Heart left ventricle (tissue), 16 donors: ENCODE measurements around the gene ATP2B1. TPM values are rescaled to one million over a fixed set of nuclear protein-coding genes. Genes with fewer than 3 reads are reported as not detected.

Source experiments
- ATAC-seq, 4 donors: fragments of 200-7000 bp; cut with Tn5 transposase; one replicate each; pipeline ENCODE4 v1.9.1; 2020 to 2022; ENCODE audit warnings: moderate library complexity in 4 of 4, mild to moderate bottlenecking in 3 of 4, moderate number of reproducible peaks in 1 of 4
- DNase-seq, 5 donors: peaks; one replicate each; pipeline ENCODE4 v3.0.0-alpha.2; 2020
- H3K27ac ChIP-seq, 12 donors: fragments of 200-600 bp; sonication (generic) in 4 of 12; one replicate each; pipeline versions ENCODE4 v1.5.0 to v1.8.0; 2016 to 2022; ENCODE audit warnings: mild to moderate bottlenecking in 2 of 12
- H3K27me3 ChIP-seq, 9 donors: fragments of 200-600 bp; sonication (generic) in 2 of 9; one replicate each; pipeline versions ENCODE4 v1.5.1 to v1.8.0; 2016 to 2022; ENCODE audit warnings: mild to moderate bottlenecking in 3 of 9
- H3K36me3 ChIP-seq, 9 donors: fragments of 200-600 bp; sonication (generic) in 2 of 9; one replicate each; pipeline versions ENCODE4 v1.5.0 to v1.8.0; 2018 to 2022; ENCODE audit warnings: mild to moderate bottlenecking in 2 of 9
- H3K4me1 ChIP-seq, 12 donors: fragments of 200-600 bp; sonication (generic) in 4 of 12; one replicate each; pipeline versions ENCODE4 v1.5.0 to v1.8.0; 2016 to 2022; ENCODE audit warnings: mild to moderate bottlenecking in 3 of 12
- H3K4me3 ChIP-seq, 12 donors: fragments of 200-600 bp; sonication (generic) in 4 of 12; one replicate each; pipeline versions ENCODE4 v1.5.0 to v1.8.0; 2017 to 2022; ENCODE audit warnings: mild to moderate bottlenecking in 9 of 12, moderate library complexity in 4 of 12
- H3K9me3 ChIP-seq, 12 donors: fragments of 200-600 bp; sonication (generic) in 4 of 12; one replicate each; pipeline versions ENCODE4 v1.5.0 to v1.8.0; 2016 to 2022; ENCODE audit warnings: mild to moderate bottlenecking in 1 of 12
- POLR2A ChIP-seq, 2 donors: fragments of 450-650 bp; IDR thresholded peaks; one replicate each; pipeline ENCODE4 v1.6.1; 2017; ENCODE audit warnings: antibody characterized with exemption in 2 of 2, mild to moderate bottlenecking in 2 of 2, moderate library complexity in 2 of 2
- WGBS, 4 donors: extraction: QIAGEN DNeasy Blood & Tissue Kit in 2 of 4; methylation state at CpG; one replicate each; pipeline versions ENCODE4 v1.1.5 to v1.1.7; 2013 to 2018; 5-methylcytosine and 5-hydroxymethylcytosine counted together
- intact Hi-C, 10 donors: fragments of 100-400 bp; cut with DNase I; formaldehyde crosslinking; loops; one replicate each; pipeline versions ENCODE4 v1.11.1 to v1.14.2; 2022
- polyA plus RNA-seq, 2 donors: library from polyadenylated mRNA; stranded (reverse); fragments of 200-250 nt; gene quantifications; one replicate each; pipeline ENCODE4 v1.2.3, GENCODE V29; 2013
- total RNA-seq, 9 donors: library from RNA; depleted of rRNA in 2 of 9; stranded (reverse); fragments of >200 nt in 2 of 9; fragmentation: NEBNext Ultra II Directional in 3 of 9; extraction: Animal tissue kit (Norgen Biotek cat#: 25700) in 3 of 9; gene quantifications; one replicate each; pipeline versions ENCODE4 v1.1.0 to v1.2.4, GENCODE V29; 2016 to 2023
- TF ChIP-seq, protein P1 (sequence below), 12 donors: fragments of 200-600 bp; sonication (generic) in 4 of 12; IDR thresholded peaks; one replicate each; pipeline versions ENCODE4 v1.5.0 to v1.8.0; 2018 to 2022; ENCODE audit warnings: antibody characterized with exemption in 12 of 12, mild to moderate bottlenecking in 5 of 12
- donor health status: ischemic (EF 13 %, LVEDD 7.1; RV severe dilation, severe dysfunction).
- donor health status: healthy with polysubstance abuse.
- donor health status: DM: no; HTN: yes; CAD: no.
- donor health status: DM: no; HTN: no; CAD: no.
- donor health status: ischemic (EF 25% LVEDD 6.9; RV normal size, moderate dysfunction).
- donor health status: ischemic (EF 25% LVEDD 5.7; RV mildly dilated, moderate dysfunction).
- donor health status: healthy.
- donor health status: DM: yes; HTN: yes; CAD: no.
- donor health status: ischemic (EF 35%, LVEDD 5.7; RV mildly dilated, moderate dysfunction).
- donor health status: nonischemic (EF 11% LVEDD 7.7; RV severe dilation, severe dysfunction).
- donor health status: DM: yes; HTN: yes; CAD: no.
- donor health status: PGD.
- donor health status: ischemic (EF 29% LVEDD 5.4; RV normal size, mild dysfunction).
- donor health status: nonischemic (EF 23%, LVEDD 6.1; RV moderate dilation, normal function).

ATP2B1 gene
- total and polyA plus RNA-seq, 11 donors = 3.3 to 34.9 (median 18.5) TPM

DNA sequence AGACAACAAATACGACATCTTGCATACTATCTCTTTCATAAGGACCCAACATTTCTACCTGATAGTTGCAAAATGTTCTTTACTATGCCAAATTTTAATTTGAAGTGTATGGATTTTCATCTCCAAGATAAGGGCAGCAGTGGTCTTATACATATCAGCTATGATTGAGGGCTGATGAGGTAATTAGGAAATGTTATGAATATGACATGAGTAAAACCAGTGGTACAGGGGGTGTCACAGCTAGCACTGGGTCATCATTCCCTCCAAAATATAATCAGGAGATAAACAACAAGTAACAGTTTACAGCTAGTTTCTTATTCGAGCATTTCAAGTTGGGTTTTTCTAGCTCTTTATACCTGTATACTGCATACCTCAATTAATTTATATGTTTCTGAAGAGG, 35.0 kb downstream of the ATP2B1 start:
- WGBS, 4 donors = 90 to 99% (median 96%) methylated on average over 2 of the region's 2 CpGs
- Histone ChIP-seq H3K27me3 (no peaks in the 10 kb centered on the region), H3K4me3 (no peak overlapping the region), H3K9me3 (no peaks in the 10 kb centered on the region), H3K36me3 (no peaks in the 10 kb centered on the region), H3K4me1 (peaks cover 0 to 31% (median 1%) of the 10 kb centered on the region in 12 donors), H3K27ac (no peak overlapping the region)
- intact Hi-C loops = no loop called here
- no peak for ATAC-seq
- TF ChIP-seq POLR2A (IDR thresholded peaks at IDR 0.05) = no peak
- TF ChIP-seq, protein P1, sequence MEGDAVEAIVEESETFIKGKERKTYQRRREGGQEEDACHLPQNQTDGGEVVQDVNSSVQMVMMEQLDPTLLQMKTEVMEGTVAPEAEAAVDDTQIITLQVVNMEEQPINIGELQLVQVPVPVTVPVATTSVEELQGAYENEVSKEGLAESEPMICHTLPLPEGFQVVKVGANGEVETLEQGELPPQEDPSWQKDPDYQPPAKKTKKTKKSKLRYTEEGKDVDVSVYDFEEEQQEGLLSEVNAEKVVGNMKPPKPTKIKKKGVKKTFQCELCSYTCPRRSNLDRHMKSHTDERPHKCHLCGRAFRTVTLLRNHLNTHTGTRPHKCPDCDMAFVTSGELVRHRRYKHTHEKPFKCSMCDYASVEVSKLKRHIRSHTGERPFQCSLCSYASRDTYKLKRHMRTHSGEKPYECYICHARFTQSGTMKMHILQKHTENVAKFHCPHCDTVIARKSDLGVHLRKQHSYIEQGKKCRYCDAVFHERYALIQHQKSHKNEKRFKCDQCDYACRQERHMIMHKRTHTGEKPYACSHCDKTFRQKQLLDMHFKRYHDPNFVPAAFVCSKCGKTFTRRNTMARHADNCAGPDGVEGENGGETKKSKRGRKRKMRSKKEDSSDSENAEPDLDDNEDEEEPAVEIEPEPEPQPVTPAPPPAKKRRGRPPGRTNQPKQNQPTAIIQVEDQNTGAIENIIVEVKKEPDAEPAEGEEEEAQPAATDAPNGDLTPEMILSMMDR (IDR thresholded peaks at IDR 0.05) = no peak
- no peak for DNase-seq

DNA sequence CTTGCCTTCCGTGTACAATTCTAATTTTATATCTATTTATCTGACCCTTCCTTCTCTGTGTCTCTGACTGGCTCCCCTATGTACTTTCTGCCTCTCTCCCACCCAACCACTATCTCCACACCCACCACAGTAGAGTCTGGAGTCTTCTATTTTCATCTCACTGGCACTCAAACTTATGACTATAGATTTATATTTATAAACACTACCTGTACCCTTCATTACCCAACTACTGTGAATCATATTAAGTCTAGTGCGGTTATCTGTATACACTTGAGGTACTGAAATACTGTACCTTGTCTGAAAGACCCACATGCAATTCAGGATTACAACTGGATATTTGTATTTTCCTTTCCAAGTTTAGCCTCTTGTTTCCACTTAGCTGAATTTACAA, 36.1 kb downstream of the ATP2B1 start:
- Histone ChIP-seq H3K4me3 (no peak overlapping the region), H3K4me1 (peaks cover 0 to 24% (median 2%) of the 10 kb centered on the region in 12 donors), H3K27me3 (no peaks in the 10 kb centered on the region), H3K36me3 (no peaks in the 10 kb centered on the region), H3K27ac (no peak overlapping the region), H3K9me3 (no peaks in the 10 kb centered on the region)
- no peak for DNase-seq
- intact Hi-C loops = no loop called here
- no peak for ATAC-seq
- 89 to 94% (median 93%) methylated on average over 2 of the region's 2 CpGs for WGBS, 4 donors
- no peak for TF ChIP-seq POLR2A (IDR thresholded peaks at IDR 0.05)
- TF ChIP-seq, protein P1 (IDR thresholded peaks at IDR 0.05) = no peak

GRCh38 chr12:89671469-89671868, 37.2 kb downstream of the ATP2B1 start:
- ATAC-seq = no peak

DNA sequence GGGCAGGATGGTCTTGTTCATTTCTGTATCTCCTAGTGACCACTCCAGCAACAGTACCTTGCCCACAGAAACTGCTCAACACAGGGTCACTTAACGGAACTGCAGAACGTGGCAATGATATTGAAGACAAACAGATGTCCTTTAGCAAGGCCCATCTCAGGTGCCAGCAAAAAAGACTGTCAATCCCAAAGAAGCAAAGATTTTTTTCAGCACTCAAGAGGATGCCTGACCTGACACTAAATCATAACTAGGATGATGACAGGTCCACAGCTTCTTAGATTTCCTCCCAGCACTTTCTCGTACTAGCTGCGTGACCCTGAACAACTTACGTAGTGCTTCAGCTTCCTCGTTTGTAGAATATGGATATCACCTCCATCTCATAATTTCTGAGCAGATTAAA, 39.4 kb downstream of the ATP2B1 start:
- Histone ChIP-seq H3K27ac (no peak overlapping the region), H3K36me3 (no peaks in the 10 kb centered on the region), H3K4me1 (peaks cover 0 to 35% (median 9%) of the 10 kb centered on the region in 12 donors), H3K9me3 (no peaks in the 10 kb centered on the region), H3K27me3 (no peaks in the 10 kb centered on the region), H3K4me3 (no peak overlapping the region)
- 93 to 98% (median 94%) methylated on average over 6 of the region's 6 CpGs for WGBS, 4 donors
- intact Hi-C loops = no loop called here
- TF ChIP-seq, protein P1 (IDR thresholded peaks at IDR 0.05) = no peak
- TF ChIP-seq POLR2A (IDR thresholded peaks at IDR 0.05) = no peak
- ATAC-seq = no peak
- DNase-seq = no peak

More at GRCh38 chr12:89671469-89671868, 37.2 kb downstream of the ATP2B1 start:
- Histone ChIP-seq H3K27ac (no peak overlapping the region), H3K4me3 (no peak overlapping the region), H3K4me1 (peaks cover 0 to 18% (median 2%) of the 10 kb centered on the region in 12 donors), H3K9me3 (no peaks in the 10 kb centered on the region), H3K36me3 (no peaks in the 10 kb centered on the region), H3K27me3 (no peaks in the 10 kb centered on the region)
- intact Hi-C loops = no loop called here
- 68 to 77% (median 74%) methylated on average over 4 of the region's 4 CpGs for WGBS, 4 donors
- DNase-seq = no peak
- TF ChIP-seq, protein P1 (IDR thresholded peaks at IDR 0.05) = no peak
- no peak for TF ChIP-seq POLR2A (IDR thresholded peaks at IDR 0.05)
